ENCODE results near the gene RNF4.

DNA sequence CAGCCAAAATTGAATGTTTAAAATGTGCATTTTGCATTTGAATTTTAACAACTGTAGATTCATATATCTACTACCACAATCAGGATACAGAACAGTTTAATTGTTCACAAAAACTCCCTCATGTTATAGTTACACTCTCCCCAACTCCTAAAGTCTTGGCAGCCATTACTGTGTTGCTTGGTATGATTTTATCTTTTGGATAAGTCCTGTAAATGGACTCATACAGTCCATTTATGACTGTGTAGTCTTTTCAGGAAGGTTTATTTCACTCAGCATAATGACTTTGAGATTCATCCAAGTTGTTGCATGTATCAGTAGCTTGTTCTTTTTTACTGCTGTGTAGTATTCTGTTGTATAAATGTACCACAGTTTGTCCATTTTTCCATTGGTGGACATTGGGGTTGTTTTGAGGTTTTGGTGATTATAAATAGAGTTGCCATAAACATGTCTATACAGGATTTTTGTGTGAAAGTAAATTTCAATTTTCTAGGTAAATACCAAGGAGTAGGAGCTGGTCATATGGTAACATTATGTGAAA is 77.4 kb downstream of the RNF4 start:
- TF ChIP-seq, protein P1, sequence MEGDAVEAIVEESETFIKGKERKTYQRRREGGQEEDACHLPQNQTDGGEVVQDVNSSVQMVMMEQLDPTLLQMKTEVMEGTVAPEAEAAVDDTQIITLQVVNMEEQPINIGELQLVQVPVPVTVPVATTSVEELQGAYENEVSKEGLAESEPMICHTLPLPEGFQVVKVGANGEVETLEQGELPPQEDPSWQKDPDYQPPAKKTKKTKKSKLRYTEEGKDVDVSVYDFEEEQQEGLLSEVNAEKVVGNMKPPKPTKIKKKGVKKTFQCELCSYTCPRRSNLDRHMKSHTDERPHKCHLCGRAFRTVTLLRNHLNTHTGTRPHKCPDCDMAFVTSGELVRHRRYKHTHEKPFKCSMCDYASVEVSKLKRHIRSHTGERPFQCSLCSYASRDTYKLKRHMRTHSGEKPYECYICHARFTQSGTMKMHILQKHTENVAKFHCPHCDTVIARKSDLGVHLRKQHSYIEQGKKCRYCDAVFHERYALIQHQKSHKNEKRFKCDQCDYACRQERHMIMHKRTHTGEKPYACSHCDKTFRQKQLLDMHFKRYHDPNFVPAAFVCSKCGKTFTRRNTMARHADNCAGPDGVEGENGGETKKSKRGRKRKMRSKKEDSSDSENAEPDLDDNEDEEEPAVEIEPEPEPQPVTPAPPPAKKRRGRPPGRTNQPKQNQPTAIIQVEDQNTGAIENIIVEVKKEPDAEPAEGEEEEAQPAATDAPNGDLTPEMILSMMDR (IDR thresholded peaks at IDR 0.05): no peak
- TF ChIP-seq POLR2A (IDR thresholded peaks at IDR 0.05): no peak

Data from esophagus squamous epithelium (tissue), 4 donors.